H9 (cell line): Measurements from ENCODE around the gene CLEC10A. TPM values are rescaled to one million over a fixed set of nuclear protein-coding genes. Genes with fewer than 3 reads are reported as not detected.

Experiments
- DNase-seq: peaks from one replicate; pipeline ENCODE4 v3.0.0-alpha.2; 2017
- H2AFZ ChIP-seq: one replicate; pipeline ENCODE4 v1.6.1; 2013; ENCODE audit warnings: mild to moderate bottlenecking, low read length, control low read depth, moderate library complexity
- H2AK5ac ChIP-seq: 2 replicates; pipeline ENCODE4 v1.6.1; 2013; ENCODE audit warnings: low read length, control low read depth, mixed read lengths; ENCODE audit not compliant: insufficient read length
- H2BK120ac ChIP-seq: one replicate; pipeline ENCODE4 v1.6.1; 2013; ENCODE audit warnings: low read depth, mild to moderate bottlenecking, low read length, control low read depth, inconsistent platforms; ENCODE audit not compliant: poor library complexity, severe bottlenecking
- H2BK12ac ChIP-seq: 2 replicates; pipeline ENCODE4 v1.6.1; 2013; ENCODE audit warnings: low read length, control low read depth, mixed read lengths, low read depth; ENCODE audit not compliant: insufficient read length
- H2BK15ac ChIP-seq: 2 replicates; pipeline ENCODE4 v1.6.1; 2013; ENCODE audit warnings: low read depth, low read length, control low read depth
- H2BK20ac ChIP-seq: one replicate; pipeline ENCODE4 v1.6.1; 2013; ENCODE audit warnings: low read depth, mild to moderate bottlenecking, low read length, control low read depth, inconsistent platforms; ENCODE audit not compliant: poor library complexity, severe bottlenecking
- H2BK5ac ChIP-seq: 2 replicates; pipeline ENCODE4 v1.6.1; 2013; ENCODE audit warnings: low read length, control low read depth, mixed read lengths; ENCODE audit not compliant: insufficient read length
- H3K14ac ChIP-seq: 2 replicates; pipeline ENCODE4 v1.6.1; 2013; ENCODE audit warnings: low read length, control low read depth; ENCODE audit not compliant: insufficient read depth
- H3K18ac ChIP-seq: 2 replicates; pipeline ENCODE4 v1.6.1; 2013; ENCODE audit warnings: low read depth, mild to moderate bottlenecking, mixed read lengths, low read length, control low read depth; ENCODE audit not compliant: insufficient read length
- H3K23ac ChIP-seq: 2 replicates; pipeline ENCODE4 v1.6.1; 2013; ENCODE audit warnings: low read length, control low read depth, mixed read lengths, low read depth; ENCODE audit not compliant: insufficient read length
- H3K23me2 ChIP-seq: 2 replicates; pipeline ENCODE4 v1.6.1; 2013; ENCODE audit warnings: low read depth, mild to moderate bottlenecking, mixed read lengths, low read length, control low read depth; ENCODE audit not compliant: insufficient read length, poor library complexity, severe bottlenecking
- H3K27ac ChIP-seq: 2 replicates; pipeline ENCODE4 v1.5.1; 2013; ENCODE audit warnings: low read length, control low read depth, mixed read lengths, low read depth; ENCODE audit not compliant: insufficient read length
- H3K27me3 ChIP-seq: 2 replicates; pipeline ENCODE4 v1.6.1; 2013; ENCODE audit warnings: low read length, control low read depth, inconsistent platforms; ENCODE audit not compliant: insufficient read depth
- H3K4ac ChIP-seq: 2 replicates; pipeline ENCODE4 v1.6.1; 2013; ENCODE audit warnings: low read depth, mild to moderate bottlenecking, control low read depth, inconsistent platforms, low read length, moderate library complexity
- H3K4me1 ChIP-seq: 2 replicates; pipeline ENCODE4 v1.6.1; 2013; ENCODE audit warnings: low read length, control low read depth, inconsistent platforms; ENCODE audit not compliant: insufficient read depth
- H3K4me2 ChIP-seq: 2 replicates; pipeline ENCODE4 v1.6.1; 2013; ENCODE audit warnings: low read length, control low read depth, mixed read lengths; ENCODE audit not compliant: insufficient read length, insufficient read depth
- H3K56ac ChIP-seq: 2 replicates; pipeline ENCODE4 v1.6.1; 2013; ENCODE audit warnings: low read depth, mild to moderate bottlenecking, mixed read lengths, low read length, control low read depth; ENCODE audit not compliant: insufficient read length
- H3K79me1 ChIP-seq: 2 replicates; pipeline ENCODE4 v1.6.1; 2013; ENCODE audit warnings: low read depth, mild to moderate bottlenecking, moderate library complexity, low read length, control low read depth, inconsistent platforms; ENCODE audit not compliant: insufficient read depth, poor library complexity, severe bottlenecking
- H3K79me2 ChIP-seq: 2 replicates; pipeline ENCODE4 v1.6.1; 2013; ENCODE audit warnings: low read length, control low read depth, inconsistent platforms; ENCODE audit not compliant: insufficient read depth
- H3K9ac ChIP-seq: 2 replicates; pipeline ENCODE4 v1.6.1; 2013; ENCODE audit warnings: low read length, control low read depth, mixed read lengths; ENCODE audit not compliant: insufficient read length; ENCODE audit errors: extremely low read depth
- H3K9me3 ChIP-seq: one replicate; pipeline ENCODE4 v1.6.1; 2013; ENCODE audit warnings: low read depth, low read length, inconsistent platforms; ENCODE audit not compliant: control insufficient read depth
- H3T11ph ChIP-seq: one replicate; pipeline ENCODE4 v1.6.1; 2013; ENCODE audit warnings: mild to moderate bottlenecking, low read length, control low read depth, inconsistent platforms
- H4K20me1 ChIP-seq: one replicate; pipeline ENCODE4 v1.6.1; 2013; ENCODE audit not compliant: control insufficient read depth, insufficient read length, insufficient read depth
- H4K5ac ChIP-seq: 2 replicates; pipeline ENCODE4 v1.6.1; 2013; ENCODE audit warnings: low read depth, mild to moderate bottlenecking, mixed read lengths, low read length, control low read depth; ENCODE audit not compliant: insufficient read length
- H4K8ac ChIP-seq: replicated peaks from 2 replicates; pipeline ENCODE4 v1.6.1; 2013; ENCODE audit warnings: low read length, control low read depth, mixed read lengths, low read depth; ENCODE audit not compliant: insufficient read length
- H4K91ac ChIP-seq: 2 replicates; pipeline ENCODE4 v1.6.1; 2013; ENCODE audit warnings: low read depth, mild to moderate bottlenecking, moderate library complexity, mixed read lengths, low read length, control low read depth; ENCODE audit not compliant: insufficient read length
- H3K27ac Mint-ChIP-seq, 3 experiments: 2 replicates in 2 of 3; 3 replicates in 1 of 3; pipeline ENCODE4 v1.8.0; 2020 to 2021; ENCODE audit warnings: mixed read lengths in 3 of 3, mild to moderate bottlenecking in 1 of 3, moderate library complexity in 1 of 3
- H3K27me3 Mint-ChIP-seq: 2 replicates; pipeline ENCODE4 v1.8.0; 2021; ENCODE audit warnings: low read depth, mild to moderate bottlenecking, moderate library complexity, mixed read lengths
- H3K36me3 Mint-ChIP-seq, 3 experiments: 2 replicates in 2 of 3; 3 replicates in 1 of 3; pipeline ENCODE4 v1.8.0; 2020 to 2021; ENCODE audit warnings: low read depth in 3 of 3, mixed read lengths in 3 of 3; ENCODE audit not compliant: insufficient read depth in 1 of 3
- H3K4me1 Mint-ChIP-seq, 2 experiments: 2 replicates each; pipeline ENCODE4 v1.8.0; 2020; ENCODE audit warnings: mixed read lengths in 2 of 2
- H3K4me3 Mint-ChIP-seq, 2 experiments: 2 replicates in 1 of 2; 3 replicates in 1 of 2; pipeline ENCODE4 v1.8.0; 2020 to 2021; ENCODE audit warnings: mild to moderate bottlenecking in 2 of 2, mixed read lengths in 2 of 2, moderate library complexity in 1 of 2
- H3K9me3 Mint-ChIP-seq, 2 experiments: 2 replicates in 1 of 2; 3 replicates in 1 of 2; pipeline ENCODE4 v1.8.0; 2020; ENCODE audit warnings: mild to moderate bottlenecking in 2 of 2, mixed read lengths in 2 of 2, moderate library complexity in 1 of 2
- WGBS: extraction: QIAGEN DNeasy Blood & Tissue Kit; methylation state at CpG from one replicate; pipeline ENCODE4 v1.1.7; 2013; ENCODE audit warnings: missing lambda C conversion rate, low lambda C conversion rate, mixed read lengths; ENCODE audit not compliant: insufficient read length; ENCODE audit errors: extremely low coverage; 5-methylcytosine and 5-hydroxymethylcytosine counted together
- total RNA-seq: library from RNA; stranded (reverse); gene quantifications from 2 replicates; pipeline ENCODE4 v1.2.1, GENCODE V29; 2021
- TF ChIP-seq, protein P1 (sequence below): fragments of 200-600 bp; sonication (generic); conservative IDR thresholded peaks from 3 replicates; pipeline ENCODE4 v1.8.0; 2021; ENCODE audit warnings: antibody characterized with exemption, mild to moderate bottlenecking

Gene CLEC10A
- total RNA-seq, 1 experiment from 2014 or later, result not detected

GRCh38 chr17:7068268-7068667 lies 11.8 kb downstream of the CLEC10A start:
- no peak overlapping the region for H3K4me3 Mint-ChIP-seq
- whole genome bisulfite sequencing, result no CpG with 5 or more reads among the region's 1 CpG
- H3K4me1 Mint-ChIP-seq, result no peaks in the 10 kb centered on the region
- no peak overlapping the region for H4K91ac ChIP-seq
- no peaks in the 10 kb centered on the region for H3K23me2 ChIP-seq
- no peak overlapping the region for H3K23ac ChIP-seq
- no peak overlapping the region for H3K56ac ChIP-seq
- TF ChIP-seq, protein P1, sequence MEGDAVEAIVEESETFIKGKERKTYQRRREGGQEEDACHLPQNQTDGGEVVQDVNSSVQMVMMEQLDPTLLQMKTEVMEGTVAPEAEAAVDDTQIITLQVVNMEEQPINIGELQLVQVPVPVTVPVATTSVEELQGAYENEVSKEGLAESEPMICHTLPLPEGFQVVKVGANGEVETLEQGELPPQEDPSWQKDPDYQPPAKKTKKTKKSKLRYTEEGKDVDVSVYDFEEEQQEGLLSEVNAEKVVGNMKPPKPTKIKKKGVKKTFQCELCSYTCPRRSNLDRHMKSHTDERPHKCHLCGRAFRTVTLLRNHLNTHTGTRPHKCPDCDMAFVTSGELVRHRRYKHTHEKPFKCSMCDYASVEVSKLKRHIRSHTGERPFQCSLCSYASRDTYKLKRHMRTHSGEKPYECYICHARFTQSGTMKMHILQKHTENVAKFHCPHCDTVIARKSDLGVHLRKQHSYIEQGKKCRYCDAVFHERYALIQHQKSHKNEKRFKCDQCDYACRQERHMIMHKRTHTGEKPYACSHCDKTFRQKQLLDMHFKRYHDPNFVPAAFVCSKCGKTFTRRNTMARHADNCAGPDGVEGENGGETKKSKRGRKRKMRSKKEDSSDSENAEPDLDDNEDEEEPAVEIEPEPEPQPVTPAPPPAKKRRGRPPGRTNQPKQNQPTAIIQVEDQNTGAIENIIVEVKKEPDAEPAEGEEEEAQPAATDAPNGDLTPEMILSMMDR, result no peak
- H3K27me3 Mint-ChIP-seq, result peaks cover 57% of the 10 kb centered on the region
- no peak overlapping the region for H3K27ac Mint-ChIP-seq
- no peak overlapping the region for H4K5ac ChIP-seq
- H3K14ac ChIP-seq, result no peak overlapping the region
- no peaks in the 10 kb centered on the region for H3K27me3 ChIP-seq
- no peaks in the 10 kb centered on the region for H3K79me2 ChIP-seq
- H3K9me3 ChIP-seq, result no peaks in the 10 kb centered on the region
- no peak overlapping the region for H2BK12ac ChIP-seq
- DNase-seq, result no peak
- no peak overlapping the region for H3K9ac ChIP-seq
- H2BK120ac ChIP-seq, result no peak overlapping the region
- no peak overlapping the region for H3T11ph ChIP-seq
- H3K4me2 ChIP-seq, result no peak overlapping the region
- H3K27ac ChIP-seq, result no peak overlapping the region
- H3K79me1 ChIP-seq, result no peaks in the 10 kb centered on the region
- no peaks in the 10 kb centered on the region for H3K4me1 ChIP-seq
- H3K18ac ChIP-seq, result no peak overlapping the region
- no peak overlapping the region for H2AFZ ChIP-seq
- no peak overlapping the region for H2BK20ac ChIP-seq
- peaks cover 4 to 10% (median 6%) of the 10 kb centered on the region in 3 experiments; a peak in 5 of 7 replicates for H3K36me3 Mint-ChIP-seq
- peaks cover 28 to 30% of the 10 kb centered on the region in 2 experiments for H3K9me3 Mint-ChIP-seq
- no peaks in the 10 kb centered on the region for H4K20me1 ChIP-seq
- H2BK5ac ChIP-seq, result no peak overlapping the region
- no peak overlapping the region for H3K4ac ChIP-seq
- no peak overlapping the region for H2BK15ac ChIP-seq
- H4K8ac ChIP-seq, result no peak overlapping the region
- H2AK5ac ChIP-seq, result no peak overlapping the region
